Dedifferentiated amniotic fluid mesenchymal stem cell (primary cell): ENCODE measurements around the gene TRIM28.
A peak's percentile ranks its signal among the peaks of the same experiment; 100 is the strongest.

Experiments
- DNase-seq: peaks from one replicate; pipeline ENCODE4 v3.0.0-alpha.2; 2016; ENCODE audit errors: extremely low spot score

The TRIM28 gene

GRCh38 chr19:58579473-58580142 is 35.7 kb downstream of the TRIM28 start:
- DNase-seq: no peak

- peak; percentile 78 for DNase-seq
Observed at GRCh38 chr19:58581227-58582141, 37.6 kb downstream of the TRIM28 start.

- DNase-seq: no peak
Observed at GRCh38 chr19:58582985-58583384, 39.1 kb downstream of the TRIM28 start.

GRCh38 chr19:58584498-58585441 is 40.9 kb downstream of the TRIM28 start:
- DNase-seq: no peak

- DNase-seq: no peak
Observed at GRCh38 chr19:58585442-58586132, 41.7 kb downstream of the TRIM28 start.

- no peak for DNase-seq
Observed at GRCh38 chr19:58586133-58586765, 42.4 kb downstream of the TRIM28 start.
